DOHH2 (cell line): Measurements from ENCODE around the gene MAPK8.

Experiments used
- CTCF ChIP-seq: fragments of 200-600 bp; sonication (generic); IDR thresholded peaks from one replicate; pipeline ENCODE4 v1.5.1; 2014; ENCODE audit warnings: antibody characterized with exemption, mild to moderate bottlenecking, low read depth, low read length; ENCODE audit not compliant: poor library complexity, severe bottlenecking
- EZH2phosphoT487 ChIP-seq: fragments of 200-600 bp; sonication (generic); IDR thresholded peaks from 2 replicates; pipeline ENCODE4 v1.6.1; 2017; ENCODE audit warnings: borderline replicate concordance, mild to moderate bottlenecking, antibody characterized with exemption, low read length, moderate library complexity, mixed read lengths

GRCh38 chr10:48333856-48334255 is 27.4 kb downstream of the MAPK8 start:
- TF ChIP-seq CTCF (no peak), EZH2phosphoT487 (no peak)
